ENCODE results near the gene USH2A. TPM values are rescaled to one million over a fixed set of nuclear protein-coding genes. Genes with fewer than 3 reads are reported as not detected.
A peak's percentile ranks its signal among the peaks of the same experiment; 100 is the strongest.

Gene USH2A
- total and polyA plus RNA-seq, 8 donors: 0.37 to 0.58 TPM; not detected in 6

DNA sequence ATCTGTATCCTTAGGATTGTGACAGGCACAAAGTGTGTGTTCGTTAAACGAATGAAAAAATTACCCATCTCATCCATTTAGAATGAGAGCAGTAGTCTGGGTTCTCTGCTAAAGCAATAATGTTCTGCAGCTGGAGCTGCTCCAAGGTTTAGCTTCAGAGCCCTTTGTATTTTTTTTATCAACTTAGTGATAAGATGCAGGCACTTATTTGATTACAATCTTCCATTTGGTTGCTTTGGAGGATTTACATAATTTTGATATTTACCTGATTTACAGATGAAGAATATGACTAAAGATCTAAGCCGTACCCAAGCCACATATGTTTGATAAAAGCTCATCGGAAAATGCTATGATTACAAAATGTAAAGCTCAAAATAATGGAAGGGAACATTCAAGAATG, 654.9 kb downstream of the USH2A start:
- Histone ChIP-seq H3K36me3 (no peaks in the 10 kb centered on the region), H3K4me1 (no peaks in the 10 kb centered on the region), H3K27ac (no peak overlapping the region), H3K9me3 (no peaks in the 10 kb centered on the region), H3K4me3 (no peak overlapping the region), H3K27me3 (no peaks in the 10 kb centered on the region)
- WGBS, 5 donors: 37 to 66% (median 54%) methylated on average over 4 of the region's 4 CpGs
- intact Hi-C loops (cut with DNase I; ENCODE audit: low total_unique reads): no loop called here
- TF ChIP-seq POLR2AphosphoS5 (IDR thresholded peaks at IDR 0.05) (no peak), EP300 (IDR thresholded peaks at IDR 0.05) (no peak), CTCF (IDR thresholded peaks at IDR 0.05) (no peak), POLR2A (IDR thresholded peaks at IDR 0.05) (no peak)
- DNase-seq: peak in 1 of 2 donors; percentile 12

DNA sequence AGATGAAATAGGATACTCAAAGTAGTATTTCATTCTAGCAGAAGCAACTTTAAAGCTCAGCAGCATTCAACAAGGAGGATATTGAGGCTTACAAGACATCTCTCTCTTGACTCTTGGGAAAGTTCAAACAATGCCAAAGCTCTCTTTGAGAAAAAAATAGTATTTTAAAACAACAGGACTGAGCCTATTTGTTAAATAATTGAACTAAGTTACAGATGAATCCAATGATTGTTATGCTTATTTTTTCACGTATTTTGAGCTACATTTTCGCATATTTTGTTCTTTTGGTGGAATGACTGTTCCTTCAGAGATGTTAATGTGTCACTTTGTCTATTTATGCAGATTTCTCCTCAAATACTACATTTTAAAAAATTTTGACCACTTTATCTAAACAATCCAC, 655.5 kb downstream of the USH2A start:
- no peak for TF ChIP-seq CTCF (IDR thresholded peaks at IDR 0.05)
- DNase-seq: no peak
- Histone ChIP-seq H3K27ac (no peak overlapping the region), H3K36me3 (no peaks in the 10 kb centered on the region), H3K4me3 (no peak overlapping the region), H3K27me3 (no peaks in the 10 kb centered on the region), H3K4me1 (no peaks in the 10 kb centered on the region), H3K9me3 (no peaks in the 10 kb centered on the region)
- 75 to 94% (median 78%) methylated on average over 2 of the region's 2 CpGs for WGBS, 5 donors
- intact Hi-C loops (cut with DNase I; ENCODE audit: low total_unique reads): no loop called here

DNA sequence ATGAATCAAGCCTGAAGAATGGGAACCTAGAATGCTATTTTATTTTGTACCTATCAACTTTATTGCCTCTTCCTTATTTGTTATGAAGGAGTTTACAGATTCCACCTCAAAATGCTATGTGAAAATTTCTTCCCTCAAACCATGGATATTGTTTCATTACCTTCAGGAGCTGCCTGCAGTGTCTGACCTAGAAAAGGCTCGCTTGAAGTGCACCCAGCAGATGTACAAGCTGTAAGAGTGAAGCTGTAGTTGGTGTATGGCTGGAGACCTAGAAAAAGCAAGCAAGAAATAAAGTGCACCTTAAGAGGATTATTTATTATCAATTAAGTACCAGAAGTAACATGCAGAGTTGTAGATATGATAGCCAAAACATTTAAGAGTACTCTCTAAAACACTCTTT, 656.7 kb downstream of the USH2A start:
- no peaks in the 10 kb centered on the region for H3K36me3 ChIP-seq
- DNase-seq: no peak
- TF ChIP-seq POLR2A (IDR thresholded peaks at IDR 0.05) (no peak), POLR2AphosphoS5 (IDR thresholded peaks at IDR 0.05) (no peak), CTCF (IDR thresholded peaks at IDR 0.05) (no peak), EP300 (IDR thresholded peaks at IDR 0.05) (no peak)
- intact Hi-C loops (cut with DNase I; ENCODE audit: low total_unique reads): no loop called here
- 23 to 69% (median 62%) methylated on average over 1 of the region's 1 CpG for WGBS, 5 donors
- H3K9me3 ChIP-seq: no peaks in the 10 kb centered on the region
- H3K27ac ChIP-seq: no peak overlapping the region
- no peaks in the 10 kb centered on the region for H3K27me3 ChIP-seq
- H3K4me3 ChIP-seq: no peak overlapping the region
- H3K4me1 ChIP-seq: no peaks in the 10 kb centered on the region

- H3K36me3 ChIP-seq: no peaks in the 10 kb centered on the region
- no peak overlapping the region for H3K4me3 ChIP-seq
- WGBS, 5 donors: 86 to 98% (median 92%) methylated on average over 1 of the region's 1 CpG
- H3K27me3 ChIP-seq: no peaks in the 10 kb centered on the region
- H3K4me1 ChIP-seq: no peaks in the 10 kb centered on the region
- no peak for DNase-seq
- intact Hi-C loops (cut with DNase I; ENCODE audit: low total_unique reads): no loop called here
- TF ChIP-seq EP300 (IDR thresholded peaks at IDR 0.05): no peak
- TF ChIP-seq POLR2AphosphoS5 (IDR thresholded peaks at IDR 0.05): no peak
- no peak for TF ChIP-seq CTCF (IDR thresholded peaks at IDR 0.05)
- no peak for TF ChIP-seq POLR2A (IDR thresholded peaks at IDR 0.05)
- H3K27ac ChIP-seq: no peak overlapping the region
- no peaks in the 10 kb centered on the region for H3K9me3 ChIP-seq
These were observed 657.4 kb downstream of the USH2A start for GRCh38 chr1:215765833-215766232.
